OCI-LY3 (cell line): ENCODE results near the gene ADAD1.

Experiments
- CTCF ChIP-seq: fragments of 200-600, 300-600 bp; sonication (generic); IDR thresholded peaks from 2 replicates; pipeline ENCODE4 v1.5.1; 2014; ENCODE audit warnings: antibody characterized with exemption, low read length, low read depth
- EZH2phosphoT487 ChIP-seq: fragments of 200-600 bp; shearing (Covaris generic); IDR thresholded peaks from 2 replicates; pipeline ENCODE4 v1.6.1; 2018; ENCODE audit warnings: antibody characterized with exemption, mixed run types, low read depth

GRCh38 chr4:122384245-122384644 lies 5.4 kb downstream of the ADAD1 start:
- no peak for TF ChIP-seq CTCF
- TF ChIP-seq EZH2phosphoT487, result no peak
